Measurements from ENCODE around the gene UNC45B. TPM values are rescaled to one million over a fixed set of nuclear protein-coding genes. Genes with fewer than 3 reads are reported as not detected.
"Not testable (repeated sequence)": the region's sequence is repeated elsewhere in the genome, so short reads cannot be mapped to it uniquely, and the experiment has no call there.

UNC45B gene
- total RNA-seq, 6 experiments from 2014 or later, result 0.07 to 0.19 TPM; not detected in 4

GRCh38 chr17:35103271-35103670 lies 44.3 kb upstream of the UNC45B start:
- H3K27me3 ChIP-seq, result no peaks in the 10 kb centered on the region
- H3K4me1 ChIP-seq, result no peaks in the 10 kb centered on the region
- intact Hi-C loops (cut with DNase I), result no loop called here
- WGBS (ENCODE audit: insufficient coverage, low coverage, low lambda C conversion rate, missing lambda C conversion rate), result no CpG with 5 or more reads among the region's 5 CpGs
- H3K4me3 ChIP-seq, result no peak overlapping the region
- ATAC-seq (no peak), DNase-seq (no peak)
- no peaks in the 10 kb centered on the region for H3K9me3 ChIP-seq
- no peak for TF ChIP-seq CTCF (IDR thresholded peaks at IDR 0.05)
- no peak for TF ChIP-seq POLR2A (IDR thresholded peaks at IDR 0.05)
- H3K36me3 ChIP-seq, result peaks cover 0 to 10% (median 2%) of the 10 kb centered on the region in 4 donors
- H3K27ac ChIP-seq, result no peak overlapping the region

- DNase-seq, result no peak
These were observed 42.7 kb upstream of the UNC45B start for GRCh38 chr17:35104844-35105450.

GRCh38 chr17:35110791-35111190 lies 36.8 kb upstream of the UNC45B start:
- not testable (repeated sequence) for H3K27ac ChIP-seq, DNase-seq, H3K4me3 ChIP-seq, ATAC-seq, H3K27me3 ChIP-seq, H3K36me3 ChIP-seq, H3K9me3 ChIP-seq, H3K4me1 ChIP-seq
- intact Hi-C loops (cut with DNase I), result loop anchor here in 1 of 2 donors (10.0 kb wide), 1 partner anchor 116 kb away; no protein-coding TSS in a partner anchor
- 100% methylated on average over 3 of the region's 17 CpGs for WGBS (ENCODE audit: insufficient coverage, low coverage, low lambda C conversion rate, missing lambda C conversion rate)

More at GRCh38 chr17:35104844-35105450, 42.7 kb upstream of the UNC45B start:
- ATAC-seq, result no peak
- WGBS (ENCODE audit: insufficient coverage, low coverage, low lambda C conversion rate, missing lambda C conversion rate), result 100% methylated on average over 4 of the region's 5 CpGs
- no peak for TF ChIP-seq POLR2A (IDR thresholded peaks at IDR 0.05)
- TF ChIP-seq CTCF (IDR thresholded peaks at IDR 0.05), result no peak
- no peaks in the 10 kb centered on the region for H3K4me1 ChIP-seq
- peaks cover 0 to 10% (median 2%) of the 10 kb centered on the region in 4 donors for H3K36me3 ChIP-seq
- no peaks in the 10 kb centered on the region for H3K9me3 ChIP-seq
- H3K27ac ChIP-seq, result no peak overlapping the region
- H3K27me3 ChIP-seq, result no peaks in the 10 kb centered on the region
- H3K4me3 ChIP-seq, result no peak overlapping the region
- intact Hi-C loops (cut with DNase I), result no loop called here

GRCh38 chr17:35116845-35117244 lies 30.8 kb upstream of the UNC45B start:
- DNase-seq, result no peak
- intact Hi-C loops (cut with DNase I), result loop anchor here in 1 of 2 donors (10.0 kb wide), 1 partner anchor 122 kb away; no protein-coding TSS in a partner anchor
- Histone ChIP-seq H3K4me1 (peaks cover 0 to 9% (median 4%) of the 10 kb centered on the region in 4 donors), H3K36me3 (no peaks in the 10 kb centered on the region), H3K9me3 (no peaks in the 10 kb centered on the region), H3K4me3 (no peak overlapping the region), H3K27ac (no peak overlapping the region), H3K27me3 (no peaks in the 10 kb centered on the region)
- ATAC-seq, result no peak
- TF ChIP-seq POLR2A (IDR thresholded peaks at IDR 0.05) (no peak), CTCF (IDR thresholded peaks at IDR 0.05) (no peak)
- WGBS (ENCODE audit: insufficient coverage, low coverage, low lambda C conversion rate, missing lambda C conversion rate), result 56% methylated on average over 1 of the region's 12 CpGs

GRCh38 chr17:35117984-35118383 lies 29.6 kb upstream of the UNC45B start:
- H3K9me3 ChIP-seq, result no peaks in the 10 kb centered on the region
- H3K36me3 ChIP-seq, result no peaks in the 10 kb centered on the region
- peaks cover 0 to 9% (median 4%) of the 10 kb centered on the region in 4 donors for H3K4me1 ChIP-seq
- DNase-seq, result no peak
- no peak overlapping the region for H3K4me3 ChIP-seq
- TF ChIP-seq CTCF (IDR thresholded peaks at IDR 0.05) (peak; percentile 20 to 38 (median 34)), POLR2A (IDR thresholded peaks at IDR 0.05) (no peak)
- no peaks in the 10 kb centered on the region for H3K27me3 ChIP-seq
- intact Hi-C loops (cut with DNase I), result loop anchor here in 1 of 2 donors (10.0 kb wide), 1 partner anchor 123 kb away; no protein-coding TSS in a partner anchor
- no peak overlapping the region for H3K27ac ChIP-seq
- ATAC-seq, result peak in 2 of 4 donors; percentile 12 to 55
